Activated T-cell treated with anti-CD3 and anti-CD28 coated beads for 1 hour (primary cell): ENCODE results near the gene LRRC7.

Source experiments
- DNase-seq: peaks from one replicate; pipeline ENCODE4 v3.0.0-alpha.2; 2020; ENCODE audit warnings: low read depth

Gene LRRC7

GRCh38 chr1:69976896-69977295 is 409.2 kb downstream of the LRRC7 start:
- DNase-seq = no peak

DNA sequence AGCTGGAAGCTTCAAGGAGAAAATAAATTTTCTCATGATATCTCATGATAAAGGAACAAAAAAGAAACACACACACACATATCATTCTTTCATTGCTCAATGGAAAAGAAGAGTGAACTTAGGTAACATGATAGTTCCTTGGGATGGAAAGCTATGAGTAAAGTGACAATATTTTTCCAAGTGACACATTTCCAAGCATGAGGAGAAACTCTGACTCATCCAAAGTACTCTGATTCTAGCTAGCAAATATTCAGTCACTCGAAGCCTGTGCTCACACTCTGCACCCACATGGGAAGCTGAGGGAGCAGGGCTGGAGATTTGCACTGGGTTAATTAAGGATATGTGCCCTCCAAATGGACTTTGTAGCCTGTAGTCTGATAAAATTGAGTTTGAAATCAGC is 415.3 kb downstream of the LRRC7 start:
- DNase-seq = no peak

DNA sequence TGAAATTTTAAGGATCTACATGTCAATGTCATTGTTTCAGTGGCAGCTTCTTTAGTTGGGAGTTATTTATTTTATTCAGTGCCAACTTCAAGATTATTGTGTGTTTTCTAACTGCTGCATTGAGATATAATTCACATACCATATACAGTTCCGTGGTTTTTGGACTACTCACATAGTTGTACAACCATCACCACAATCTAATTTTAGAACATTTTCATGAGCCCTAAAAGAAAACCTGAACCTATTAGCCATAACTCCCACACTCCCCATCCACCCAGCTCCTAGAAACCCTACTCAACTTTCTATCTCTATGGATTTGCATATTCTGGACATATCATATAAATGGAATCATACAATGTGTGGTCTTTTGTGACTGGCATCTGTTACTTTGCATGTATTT is 417.7 kb downstream of the LRRC7 start:
- no peak for DNase-seq

DNA sequence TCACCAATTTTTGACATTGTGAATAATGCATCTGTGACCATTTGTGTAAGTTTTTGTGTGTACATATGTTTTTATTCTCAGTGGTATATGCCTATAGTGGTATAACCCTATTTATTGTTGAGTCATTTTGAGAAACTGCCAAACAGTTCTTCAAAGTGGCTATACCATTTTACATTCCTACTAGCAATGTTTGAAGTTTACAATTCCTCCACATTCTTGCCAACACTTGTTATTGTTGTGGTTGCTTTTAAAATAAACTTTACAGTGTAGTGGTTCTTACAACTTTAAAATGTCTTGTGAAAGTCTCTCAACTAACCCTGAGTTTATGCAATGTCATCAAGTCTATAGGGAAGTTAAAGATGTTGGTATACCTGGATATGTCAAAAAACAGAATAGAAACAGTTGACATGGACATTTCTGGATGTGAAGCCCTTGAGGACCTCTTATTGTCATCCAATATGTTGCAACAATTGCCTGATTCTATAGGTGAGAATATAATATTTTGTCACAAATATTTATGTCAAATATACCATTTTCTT is 418.2 kb downstream of the LRRC7 start:
- DNase-seq = no peak

DNA sequence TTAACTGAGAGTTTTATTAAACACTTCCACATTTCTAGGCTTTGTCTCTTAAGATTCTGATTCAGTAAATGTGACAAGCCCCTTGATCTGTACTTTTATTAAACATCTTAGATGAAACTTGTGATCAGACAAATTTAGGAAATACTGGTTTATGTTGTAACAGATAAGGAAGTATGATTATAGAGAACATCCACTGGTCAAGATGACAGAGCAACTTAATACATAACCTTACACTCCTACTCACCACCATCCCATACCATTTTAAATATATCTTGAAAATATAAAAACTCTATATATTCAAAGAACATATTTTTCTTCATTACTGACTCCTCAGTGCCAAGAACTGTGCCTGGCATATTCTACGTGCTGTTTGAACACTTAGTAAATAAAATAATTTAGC is 420.2 kb downstream of the LRRC7 start:
- DNase-seq = no peak

- no peak for DNase-seq
These were observed 423.9 kb downstream of the LRRC7 start for GRCh38 chr1:69991644-69992043.

GRCh38 chr1:69992594-69992993 is 424.9 kb downstream of the LRRC7 start:
- no peak for DNase-seq

- DNase-seq = no peak
These were observed 426.1 kb downstream of the LRRC7 start for GRCh38 chr1:69993810-69994209.

DNA sequence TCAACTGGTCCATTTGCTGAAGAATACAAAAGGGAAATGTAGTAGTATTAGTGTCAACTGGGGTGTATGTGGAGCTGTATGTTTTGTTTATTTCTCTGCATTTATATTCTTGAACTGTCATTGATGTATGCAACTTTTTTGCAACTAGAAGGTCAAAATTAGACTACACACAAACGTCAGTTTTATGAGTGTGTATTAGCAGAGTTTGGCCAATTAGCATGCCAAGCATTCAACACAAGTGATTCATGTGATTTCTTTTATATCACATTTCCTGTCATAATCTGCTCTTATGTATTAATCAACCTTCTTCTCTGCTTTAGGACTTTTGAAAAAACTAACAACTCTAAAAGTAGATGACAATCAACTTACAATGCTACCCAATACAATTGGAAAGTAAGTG is 426.5 kb downstream of the LRRC7 start:
- no peak for DNase-seq

GRCh38 chr1:69998847-69999246 is 431.1 kb downstream of the LRRC7 start:
- DNase-seq = no peak

DNA sequence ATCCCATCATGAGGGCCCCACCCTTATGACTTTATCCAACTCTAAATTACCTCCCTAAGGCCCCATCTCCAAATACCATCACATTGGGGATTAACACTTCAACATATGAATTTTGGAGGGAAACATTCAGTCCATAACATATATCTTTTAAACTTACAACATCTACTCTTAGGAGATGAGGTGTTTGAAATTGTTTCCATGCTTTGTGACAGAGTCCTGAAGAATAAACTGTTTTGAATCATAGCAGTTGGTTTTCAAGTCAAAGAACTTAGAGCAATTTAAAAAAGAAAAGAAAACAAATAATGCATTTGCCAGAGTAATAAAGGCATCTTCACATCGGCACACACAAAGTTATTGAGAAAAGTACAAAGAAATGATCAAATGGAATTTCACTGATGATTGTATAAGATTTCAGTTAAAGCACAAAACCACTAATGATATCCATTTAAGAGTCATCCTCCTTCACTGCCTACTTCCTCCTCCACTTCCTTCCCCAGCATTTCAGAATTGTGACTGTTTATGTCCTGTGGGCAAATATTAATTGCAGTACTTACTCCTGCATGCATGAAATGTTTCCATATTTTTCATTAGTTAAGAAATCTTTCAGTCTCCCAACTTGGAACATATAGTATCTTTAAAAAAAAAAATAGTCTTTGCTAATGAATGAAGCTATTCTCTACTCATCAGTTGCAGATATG is 435.6 kb downstream of the LRRC7 start:
- DNase-seq = no peak

DNA sequence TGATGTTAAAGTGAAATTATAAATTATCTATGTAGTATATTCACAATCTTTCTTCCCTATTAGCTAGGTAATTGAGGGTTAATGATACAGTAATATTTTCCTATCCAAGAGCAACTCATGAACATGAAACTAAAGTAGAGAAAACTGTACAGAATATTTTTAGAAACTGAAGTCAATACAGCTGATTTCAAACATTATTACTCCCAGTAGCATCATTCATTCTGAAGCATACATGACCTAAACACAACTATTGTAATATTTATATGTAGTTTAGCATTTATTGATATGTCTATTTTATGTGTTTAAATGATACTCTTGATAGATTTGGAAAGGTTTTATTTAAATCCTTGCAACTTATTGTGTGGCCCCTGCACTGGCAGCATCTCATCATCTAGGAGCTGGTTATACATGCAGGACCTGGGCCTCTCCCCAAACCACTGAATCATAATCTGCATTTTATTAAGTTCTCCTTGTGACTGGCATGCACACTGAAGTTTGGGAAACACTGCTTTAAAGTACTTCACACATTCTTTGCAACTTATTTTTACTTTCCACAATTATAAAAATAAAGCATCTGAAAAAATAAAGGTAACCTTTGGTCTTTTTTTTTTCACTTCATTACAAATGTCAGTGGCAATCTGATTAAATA is 437.8 kb downstream of the LRRC7 start:
- no peak for DNase-seq

DNA sequence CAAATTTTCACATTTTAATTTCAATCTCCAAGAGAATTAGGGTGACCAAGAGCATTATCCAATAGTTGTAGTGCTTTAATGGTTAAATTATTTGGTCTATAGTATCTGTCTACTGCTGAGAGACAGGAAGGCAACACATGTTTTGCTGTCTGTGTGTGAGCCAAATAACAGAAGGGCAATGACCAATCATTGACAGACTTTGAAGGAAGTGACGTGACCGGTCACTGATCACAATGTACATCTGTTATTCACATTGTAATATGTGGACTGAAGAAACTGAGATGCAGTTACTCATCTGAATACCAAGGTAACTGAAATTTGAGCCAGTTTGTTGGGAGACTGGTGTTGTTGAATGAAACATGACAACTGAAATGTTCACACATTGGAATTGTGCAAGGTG is 440.9 kb downstream of the LRRC7 start:
- no peak for DNase-seq

DNA sequence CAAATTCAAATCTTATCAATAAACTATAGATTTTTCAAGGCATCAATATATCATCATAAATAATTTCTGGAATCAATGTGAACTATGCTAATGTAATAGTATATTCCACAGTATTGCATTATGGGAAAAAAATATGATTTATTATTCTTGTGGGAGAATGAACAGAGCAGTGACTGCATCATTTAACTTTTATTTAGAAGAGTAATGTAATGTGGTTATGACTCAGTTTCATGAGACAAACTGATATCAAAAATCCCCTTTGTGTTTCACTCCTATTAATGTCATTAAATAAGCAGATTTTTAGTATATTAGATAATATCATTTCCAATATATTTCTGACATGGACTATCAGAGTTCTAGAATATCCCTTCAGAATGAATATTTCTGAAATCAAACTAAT is 450.0 kb downstream of the LRRC7 start:
- DNase-seq = no peak

DNA sequence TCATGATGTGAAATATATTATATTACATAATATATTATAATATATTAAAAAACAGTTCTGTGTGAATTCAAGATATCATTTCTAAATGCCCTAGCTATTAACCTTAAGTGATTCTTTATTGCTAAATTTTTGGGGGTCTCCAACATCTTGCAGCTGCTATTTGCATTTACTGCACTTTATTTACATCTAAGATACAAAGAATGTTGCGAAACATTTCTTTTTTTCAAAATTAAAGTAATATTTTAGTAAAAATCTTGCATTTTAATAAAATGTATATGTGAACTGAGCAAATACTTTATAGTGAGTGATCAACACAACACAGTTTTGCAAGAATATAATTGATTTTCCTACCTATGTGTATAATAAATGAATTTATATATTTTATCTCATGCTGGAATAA is 456.6 kb downstream of the LRRC7 start:
- DNase-seq = no peak

- DNase-seq = no peak
These were observed 457.3 kb downstream of the LRRC7 start for GRCh38 chr1:70025052-70025451.

DNA sequence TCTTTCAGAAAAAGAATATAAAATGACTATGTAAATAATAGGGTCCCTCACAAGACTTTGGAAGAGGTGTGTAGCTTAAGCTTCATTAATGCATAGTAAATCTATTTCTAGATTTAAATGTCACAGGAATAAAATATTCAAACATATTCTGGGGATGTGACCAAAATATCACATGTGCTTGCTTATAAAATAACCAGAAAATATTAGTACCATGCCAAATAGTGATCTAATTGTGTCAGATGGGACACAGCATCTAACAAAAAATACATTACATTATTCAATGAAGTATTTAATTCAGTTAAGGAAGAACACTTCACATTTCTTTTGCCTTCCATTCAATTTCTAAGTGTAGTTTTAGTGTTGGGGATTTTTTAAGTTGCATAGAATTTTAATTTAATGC is 458.1 kb downstream of the LRRC7 start:
- no peak for DNase-seq

- no peak for DNase-seq
These were observed 465.6 kb downstream of the LRRC7 start for GRCh38 chr1:70033266-70033873.

DNA sequence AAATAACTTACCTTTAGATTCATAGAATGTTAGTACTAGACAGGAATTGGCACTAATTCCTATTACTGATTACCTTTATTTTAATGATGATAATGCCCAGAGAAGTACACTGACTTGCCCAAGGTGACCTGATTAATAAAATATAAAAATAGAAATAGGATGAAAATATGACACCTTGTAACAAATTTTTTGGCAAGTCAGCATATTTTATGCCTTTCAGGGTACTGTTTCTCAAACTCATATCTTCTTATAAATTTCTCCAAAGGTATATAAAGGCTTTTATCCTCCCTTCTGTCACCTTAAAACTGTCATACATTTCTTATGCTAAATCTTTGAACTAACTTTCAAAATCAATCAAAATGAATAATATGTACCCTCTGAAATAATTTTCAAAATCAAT is 466.2 kb downstream of the LRRC7 start:
- DNase-seq = no peak

GRCh38 chr1:70034403-70034802 is 466.7 kb downstream of the LRRC7 start:
- DNase-seq = no peak

DNA sequence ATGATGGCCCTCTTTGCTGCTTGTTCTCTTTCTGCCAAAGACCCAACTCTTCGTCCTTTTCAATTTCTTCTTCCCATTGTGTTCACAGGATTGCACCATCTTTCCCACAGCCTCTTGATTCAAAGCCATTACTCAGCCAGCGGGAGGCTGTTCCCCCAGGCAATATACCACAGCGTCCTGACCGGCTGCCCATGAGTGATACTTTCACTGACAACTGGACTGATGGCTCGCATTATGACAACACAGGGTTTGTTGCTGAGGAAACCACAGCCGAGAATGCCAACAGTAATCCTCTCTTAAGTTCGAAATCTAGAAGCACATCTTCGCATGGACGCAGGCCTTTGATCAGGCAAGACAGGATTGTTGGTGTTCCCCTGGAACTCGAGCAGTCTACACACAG is 470.3 kb downstream of the LRRC7 start:
- DNase-seq = no peak

DNA sequence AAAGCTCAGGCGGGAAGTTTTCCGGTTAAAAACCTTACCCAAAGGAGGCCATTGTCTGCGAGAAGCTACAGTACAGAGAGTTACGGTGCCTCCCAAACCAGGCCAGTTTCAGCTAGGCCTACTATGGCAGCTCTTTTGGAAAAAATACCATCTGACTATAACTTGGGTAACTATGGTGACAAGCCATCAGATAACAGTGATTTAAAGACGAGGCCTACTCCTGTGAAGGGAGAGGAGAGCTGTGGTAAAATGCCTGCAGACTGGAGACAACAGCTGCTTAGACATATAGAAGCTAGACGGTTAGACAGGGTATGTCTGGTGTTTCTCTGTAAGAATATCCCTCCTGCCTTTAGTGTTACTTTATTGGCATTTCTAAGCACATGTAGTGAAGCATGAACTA is 471.8 kb downstream of the LRRC7 start:
- DNase-seq = no peak

GRCh38 chr1:70041317-70042045 is 473.8 kb downstream of the LRRC7 start:
- no peak for DNase-seq
